ENCODE data around the gene PMPCA. TPM values are rescaled to one million over a fixed set of nuclear protein-coding genes. Genes with fewer than 3 reads are reported as not detected.

PMPCA gene
- total RNA-seq, 1 donor from 2014 or later: 26.1 TPM

GRCh38 chr9:136373300-136374182, 36.9 kb upstream of the PMPCA start, which contains the start of gene CARD9:
Gene CARD9 (minus strand): TSS chr9:136373669. CDS start chr9:136372078, 1,591 bp downstream.
- no peak for FAIRE-seq
- DNase-seq (ENCODE audit: low spot score in 2 of 2): no peak

GRCh38 chr9:136374183-136374575, 36.3 kb upstream of the PMPCA start:
- no peak for FAIRE-seq

GRCh38 chr9:136375096-136375495, 35.4 kb upstream of the PMPCA start:
- FAIRE-seq (no peak), DNase-seq (ENCODE audit: low spot score in 2 of 2) (no peak)

More at GRCh38 chr9:136374183-136374575, 36.3 kb upstream of the PMPCA start:
- DNase-seq (ENCODE audit: low spot score in 2 of 2): no peak

GRCh38 chr9:136376457-136376856, 34.0 kb upstream of the PMPCA start:
- no peak for FAIRE-seq

GRCh38 chr9:136377341-136378169, 32.9 kb upstream of the PMPCA start:
- FAIRE-seq (no peak), DNase-seq (ENCODE audit: low spot score in 2 of 2) (no peak)

More at GRCh38 chr9:136376457-136376856, 34.0 kb upstream of the PMPCA start:
- no peak for DNase-seq (ENCODE audit: low spot score in 2 of 2)

- DNase-seq (ENCODE audit: low spot score in 2 of 2): no peak
Measured at GRCh38 chr9:136378170-136379002, 32.1 kb upstream of the PMPCA start.

GRCh38 chr9:136379003-136379287, 31.5 kb upstream of the PMPCA start:
- DNase-seq (ENCODE audit: low spot score in 2 of 2) (no peak), FAIRE-seq (no peak)

More at GRCh38 chr9:136378170-136379002, 32.1 kb upstream of the PMPCA start:
- FAIRE-seq: no peak

GRCh38 chr9:136379401-136379800, 31.1 kb upstream of the PMPCA start:
- FAIRE-seq: no peak

GRCh38 chr9:136379891-136380290, 30.6 kb upstream of the PMPCA start:
- DNase-seq (ENCODE audit: low spot score in 2 of 2) (no peak), FAIRE-seq (no peak)

More at GRCh38 chr9:136379401-136379800, 31.1 kb upstream of the PMPCA start:
- DNase-seq (ENCODE audit: low spot score in 2 of 2): no peak

- FAIRE-seq: no peak
- DNase-seq (ENCODE audit: low spot score in 2 of 2): no peak
Measured at GRCh38 chr9:136380381-136380780, 30.1 kb upstream of the PMPCA start.

- FAIRE-seq: no peak
- DNase-seq (ENCODE audit: low spot score in 2 of 2): no peak
Measured at GRCh38 chr9:136381311-136381710, 29.1 kb upstream of the PMPCA start.

- FAIRE-seq: no peak
- DNase-seq (ENCODE audit: low spot score in 2 of 2): no peak
Measured at GRCh38 chr9:136381966-136382513, 28.4 kb upstream of the PMPCA start.

- DNase-seq (ENCODE audit: low spot score in 2 of 2): no peak
- FAIRE-seq: no peak
Measured at GRCh38 chr9:136383436-136383835, 27.0 kb upstream of the PMPCA start.

- no peak for FAIRE-seq
- no peak for DNase-seq (ENCODE audit: low spot score in 2 of 2)
Measured at GRCh38 chr9:136385015-136385414, 25.4 kb upstream of the PMPCA start.

GRCh38 chr9:136386018-136386417, 24.4 kb upstream of the PMPCA start:
- FAIRE-seq (no peak), DNase-seq (ENCODE audit: low spot score in 2 of 2) (no peak)

GRCh38 chr9:136387217-136387616, 23.2 kb upstream of the PMPCA start:
- no peak for DNase-seq (ENCODE audit: low spot score in 2 of 2)
- FAIRE-seq: no peak

GRCh38 chr9:136389396-136389795, 21.1 kb upstream of the PMPCA start:
- no peak for FAIRE-seq
- DNase-seq (ENCODE audit: low spot score in 2 of 2): no peak

- FAIRE-seq: no peak
- no peak for DNase-seq (ENCODE audit: low spot score in 2 of 2)
Measured at GRCh38 chr9:136391737-136392537, 18.5 kb upstream of the PMPCA start.

All from frontal cortex (tissue), 4 donors.